K562 (cell line): Measurements from ENCODE around the gene TCAP. TPM values are rescaled to one million over a fixed set of nuclear protein-coding genes. Genes with fewer than 3 reads are reported as not detected.

Experiments
- ARID2 ChIP-seq: fragments of 450-650 bp; IDR thresholded peaks from 2 replicates; pipeline ENCODE4 v1.6.1; 2017; ENCODE audit warnings: antibody characterized with exemption, mild to moderate bottlenecking
- ATF7 ChIP-seq: fragments of 450-650 bp; IDR thresholded peaks from 2 replicates; pipeline ENCODE4 v1.7.1; 2014; ENCODE audit warnings: mild to moderate bottlenecking, moderate library complexity
- CBFA2T2 ChIP-seq: fragments of 450-650 bp; conservative IDR thresholded peaks from 2 replicates; pipeline ENCODE4 v1.6.1; 2017; ENCODE audit warnings: mild to moderate bottlenecking
- CREM ChIP-seq: IDR thresholded peaks from 2 replicates; pipeline ENCODE4 v1.6.1; 2014; ENCODE audit warnings: antibody characterized with exemption, low read depth
- DPF2 ChIP-seq: fragments of 450-650 bp; IDR thresholded peaks from 2 replicates; pipeline ENCODE4 v1.6.1; 2016
- KDM1A ChIP-seq, 2 experiments: fragments of 450-650 bp; IDR thresholded peaks; 2 replicates each; pipeline ENCODE4 v1.6.1; 2016; ENCODE audit warnings: mild to moderate bottlenecking in 2 of 2
- L3MBTL2 ChIP-seq: fragments of 450-650 bp; IDR thresholded peaks from 2 replicates; pipeline ENCODE4 v1.6.1; 2016; ENCODE audit warnings: mild to moderate bottlenecking, moderate library complexity
- MED1 ChIP-seq: sonication (generic); formaldehyde crosslinking; IDR thresholded peaks from 2 replicates; pipeline ENCODE4 v1.8.1; 2023; ENCODE audit warnings: missing genetic modification reagents, borderline replicate concordance
- PHF8 ChIP-seq: fragments of 200-600 bp; sonication (generic); IDR thresholded peaks from 2 replicates; pipeline ENCODE4 v1.6.1; 2012; ENCODE audit warnings: mixed run types, mild to moderate bottlenecking, inconsistent platforms, low read length, moderate library complexity, borderline replicate concordance
- POLR2H ChIP-seq: IDR thresholded peaks from 2 replicates; pipeline ENCODE4 v1.6.1; 2016; ENCODE audit warnings: missing genetic modification characterization, low read depth, mild to moderate bottlenecking, control low read depth, missing compliant biosample characterization, moderate library complexity
- RBBP5 ChIP-seq: fragments of 200-600 bp; sonication (generic); IDR thresholded peaks from 2 replicates; pipeline ENCODE4 v1.6.1; 2012; ENCODE audit warnings: borderline replicate concordance, mild to moderate bottlenecking, low read length, control low read depth, inconsistent platforms; ENCODE audit not compliant: insufficient read depth, poor library complexity, severe bottlenecking
- YY1 ChIP-seq, 3 experiments: IDR thresholded peaks; 2 replicates each; pipeline ENCODE4 v1.6.1; 2011; ENCODE audit warnings: low read length in 2 of 3, mild to moderate bottlenecking in 2 of 3, moderate library complexity in 2 of 3, borderline replicate concordance in 1 of 3, control low read depth in 1 of 3, low read depth in 1 of 3; ENCODE audit not compliant: insufficient read depth in 3 of 3, insufficient replicate concordance in 2 of 3, control insufficient read depth in 1 of 3, insufficient read length in 1 of 3; ENCODE audit errors: extremely low read depth in 1 of 3
- ZNF175 ChIP-seq: fragments of 200-800 bp; sonication (Bioruptor generic); IDR thresholded peaks from 2 replicates; pipeline ENCODE4 v1.6.1; 2016; ENCODE audit warnings: low read depth, mild to moderate bottlenecking, missing genetic modification characterization, missing compliant biosample characterization
- polyA plus RNA-seq, 8 experiments: library from polyadenylated mRNA; depleted of rRNA in 4 of 8; stranded (reverse) in 5 of 8; unstranded in 3 of 8; fragments of >200 nt; fragmentation: Nextera tagmentation in 2 of 8; fragmentation: Illumina TruSeq in 1 of 8; extraction: Ambion mirVana in 2 of 8; extraction: Trizol in 1 of 8; gene quantifications; 2 replicates each; pipeline versions ENCODE4 v1.2.1 to v1.2.3, GENCODE V29; 2011 to 2014; ENCODE audit warnings: inconsistent platforms in 1 of 8, missing spikeins in 1 of 8
- total RNA-seq, 7 experiments: library from RNA; depleted of rRNA in 6 of 7; stranded (reverse); fragments of >200 nt in 6 of 7; fragmentation: Illumina TruSeq in 2 of 7; extraction: Trizol in 2 of 7; gene quantifications; 2 replicates each; pipeline versions ENCODE4 v1.2.1 to v1.2.3, GENCODE V29; 2011 to 2021; ENCODE audit warnings: low replicate concordance in 1 of 7
- TF ChIP-seq, protein P1 (sequence below): fragments of 450-650 bp; formaldehyde crosslinking; conservative IDR thresholded peaks from 2 replicates; pipeline ENCODE4 v1.4.0; 2022; ENCODE audit warnings: mild to moderate bottlenecking, missing genetic modification characterization
- TF ChIP-seq, protein P2 (sequence below): fragments of 250-450 bp; sonication (Bioruptor Pico); IDR thresholded peaks from 2 replicates; pipeline ENCODE4 v1.9.0; 2021; ENCODE audit warnings: mild to moderate bottlenecking
- TF ChIP-seq, protein P3 (sequence below): sonication (generic); formaldehyde crosslinking; IDR thresholded peaks from 2 replicates; pipeline ENCODE4 v1.8.1; 2022; ENCODE audit warnings: missing genetic modification reagents
- TF ChIP-seq, protein P4 (sequence below): IDR thresholded peaks from 2 replicates; pipeline ENCODE4 v1.6.1; 2014; ENCODE audit warnings: antibody characterized with exemption
- TF ChIP-seq, protein P5 (sequence below): fragments of 450-650 bp; IDR thresholded peaks from 2 replicates; pipeline ENCODE4 v1.6.1; 2016; ENCODE audit warnings: antibody characterized with exemption

The TCAP gene
- total and polyA plus RNA-seq, 9 of the 15 experiments (the other 6 are each of a cell fraction or from before 2014, with no cell fraction given), result 0.33 to 1.4 (median 0.82) TPM; not detected in 2

DNA sequence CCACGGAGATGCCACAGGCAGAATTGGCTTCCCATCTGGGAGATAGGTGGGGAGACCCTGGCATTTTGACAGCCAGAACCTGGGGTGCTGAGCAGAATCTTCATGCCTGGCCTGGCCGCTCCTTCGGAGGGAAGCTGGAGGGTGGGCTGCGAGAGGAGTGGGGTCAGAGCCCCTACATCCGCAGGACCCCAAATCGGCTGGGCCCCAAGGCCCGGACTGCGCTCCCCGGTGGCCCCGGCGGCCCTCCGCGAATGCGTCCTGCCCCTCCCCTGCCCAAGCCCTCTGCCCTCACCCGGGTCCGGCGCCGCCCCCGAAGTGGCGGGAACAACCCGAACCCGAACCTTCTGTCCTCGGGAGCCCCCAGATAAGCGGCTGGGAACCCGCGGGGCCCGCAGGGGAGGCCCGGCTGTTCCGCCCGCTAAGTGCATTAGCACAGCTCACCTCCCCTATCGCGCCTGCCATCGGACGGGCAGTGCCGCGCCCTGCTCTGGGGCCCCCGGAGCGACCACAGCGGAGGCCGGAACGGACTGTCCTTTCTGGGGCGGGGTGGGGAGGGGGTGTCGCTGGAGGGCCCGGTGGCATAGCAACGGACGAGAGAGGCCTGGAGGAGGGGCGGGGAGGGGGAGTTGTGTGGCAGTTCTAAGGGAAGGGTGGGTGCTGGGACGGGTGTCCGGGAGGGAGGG is 2.3 kb downstream of the TCAP start (continued):
- TF ChIP-seq, protein P1, sequence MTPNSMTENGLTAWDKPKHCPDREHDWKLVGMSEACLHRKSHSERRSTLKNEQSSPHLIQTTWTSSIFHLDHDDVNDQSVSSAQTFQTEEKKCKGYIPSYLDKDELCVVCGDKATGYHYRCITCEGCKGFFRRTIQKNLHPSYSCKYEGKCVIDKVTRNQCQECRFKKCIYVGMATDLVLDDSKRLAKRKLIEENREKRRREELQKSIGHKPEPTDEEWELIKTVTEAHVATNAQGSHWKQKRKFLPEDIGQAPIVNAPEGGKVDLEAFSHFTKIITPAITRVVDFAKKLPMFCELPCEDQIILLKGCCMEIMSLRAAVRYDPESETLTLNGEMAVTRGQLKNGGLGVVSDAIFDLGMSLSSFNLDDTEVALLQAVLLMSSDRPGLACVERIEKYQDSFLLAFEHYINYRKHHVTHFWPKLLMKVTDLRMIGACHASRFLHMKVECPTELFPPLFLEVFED, result no peak
- TF ChIP-seq YY1 (IDR thresholded peaks at IDR 0.05; ENCODE audit: borderline replicate concordance in 1 of 3, control insufficient read depth in 1 of 3, extremely low read depth in 1 of 3, insufficient read depth in 3 of 3, insufficient read length in 1 of 3, insufficient replicate concordance in 2 of 3, low read depth in 1 of 3, low read length in 2 of 3), result peak in 1 of 3 experiments; percentile 21
- no peak for TF ChIP-seq ARID2
- TF ChIP-seq POLR2H (tag), result no peak
- peak; percentile 66 for TF ChIP-seq DPF2
- 0 out of 2 replicates have a peak, but pooled peaks have one; percentile 35 for TF ChIP-seq L3MBTL2
- TF ChIP-seq CREM, result peak; percentile 70; the same call in 1 of the 2 replicates
- peak; percentile 67 for TF ChIP-seq CBFA2T2
- TF ChIP-seq MED1 (CRISPR knock-in tag), result no peak
- TF ChIP-seq, protein P2, sequence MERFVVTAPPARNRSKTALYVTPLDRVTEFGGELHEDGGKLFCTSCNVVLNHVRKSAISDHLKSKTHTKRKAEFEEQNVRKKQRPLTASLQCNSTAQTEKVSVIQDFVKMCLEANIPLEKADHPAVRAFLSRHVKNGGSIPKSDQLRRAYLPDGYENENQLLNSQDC (CRISPR knock-in tag), result 0 out of 2 replicates have a peak, but pooled peaks have one; percentile 10
- TF ChIP-seq PHF8, result peak; percentile 26; the same call in 1 of the 2 replicates
- 0 out of 2 replicates have a peak, but pooled peaks have one; percentile 27 for TF ChIP-seq ATF7
- TF ChIP-seq, protein P3, sequence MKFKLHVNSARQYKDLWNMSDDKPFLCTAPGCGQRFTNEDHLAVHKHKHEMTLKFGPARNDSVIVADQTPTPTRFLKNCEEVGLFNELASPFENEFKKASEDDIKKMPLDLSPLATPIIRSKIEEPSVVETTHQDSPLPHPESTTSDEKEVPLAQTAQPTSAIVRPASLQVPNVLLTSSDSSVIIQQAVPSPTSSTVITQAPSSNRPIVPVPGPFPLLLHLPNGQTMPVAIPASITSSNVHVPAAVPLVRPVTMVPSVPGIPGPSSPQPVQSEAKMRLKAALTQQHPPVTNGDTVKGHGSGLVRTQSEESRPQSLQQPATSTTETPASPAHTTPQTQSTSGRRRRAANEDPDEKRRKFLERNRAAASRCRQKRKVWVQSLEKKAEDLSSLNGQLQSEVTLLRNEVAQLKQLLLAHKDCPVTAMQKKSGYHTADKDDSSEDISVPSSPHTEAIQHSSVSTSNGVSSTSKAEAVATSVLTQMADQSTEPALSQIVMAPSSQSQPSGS, result no peak
- TF ChIP-seq, protein P4, sequence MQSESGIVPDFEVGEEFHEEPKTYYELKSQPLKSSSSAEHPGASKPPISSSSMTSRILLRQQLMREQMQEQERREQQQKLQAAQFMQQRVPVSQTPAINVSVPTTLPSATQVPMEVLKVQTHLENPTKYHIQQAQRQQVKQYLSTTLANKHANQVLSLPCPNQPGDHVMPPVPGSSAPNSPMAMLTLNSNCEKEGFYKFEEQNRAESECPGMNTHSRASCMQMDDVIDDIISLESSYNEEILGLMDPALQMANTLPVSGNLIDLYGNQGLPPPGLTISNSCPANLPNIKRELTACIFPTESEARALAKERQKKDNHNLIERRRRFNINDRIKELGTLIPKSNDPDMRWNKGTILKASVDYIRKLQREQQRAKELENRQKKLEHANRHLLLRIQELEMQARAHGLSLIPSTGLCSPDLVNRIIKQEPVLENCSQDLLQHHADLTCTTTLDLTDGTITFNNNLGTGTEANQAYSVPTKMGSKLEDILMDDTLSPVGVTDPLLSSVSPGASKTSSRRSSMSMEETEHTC, result no peak
- peak in 1 of 2 experiments; percentile 18; a peak in 1 of 4 replicates for TF ChIP-seq KDM1A (IDR thresholded peaks at IDR 0.05)
- peak; percentile 34 for TF ChIP-seq RBBP5
- TF ChIP-seq, protein P5, sequence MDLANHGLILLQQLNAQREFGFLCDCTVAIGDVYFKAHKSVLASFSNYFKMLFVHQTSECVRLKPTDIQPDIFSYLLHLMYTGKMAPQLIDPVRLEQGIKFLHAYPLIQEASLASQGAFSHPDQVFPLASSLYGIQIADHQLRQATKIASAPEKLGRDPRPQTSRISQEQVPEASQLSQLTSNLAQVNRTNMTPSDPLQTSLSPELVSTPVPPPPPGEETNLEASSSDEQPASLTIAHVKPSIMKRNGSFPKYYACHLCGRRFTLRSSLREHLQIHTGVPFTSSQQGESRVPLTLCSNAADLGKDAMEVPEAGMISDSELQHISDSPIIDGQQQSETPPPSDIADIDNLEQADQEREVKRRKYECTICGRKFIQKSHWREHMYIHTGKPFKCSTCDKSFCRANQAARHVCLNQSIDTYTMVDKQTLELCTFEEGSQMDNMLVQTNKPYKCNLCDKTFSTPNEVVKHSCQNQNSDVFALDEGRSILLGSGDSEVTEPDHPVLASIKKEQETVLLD, result peak; percentile 62
- TF ChIP-seq ZNF175 (CRISPR knock-in tag), result no peak
